Esophagus (tissue), 2 donors: ENCODE measurements around the gene DPY19L3. TPM values are rescaled to one million over a fixed set of nuclear protein-coding genes. Genes with fewer than 3 reads are reported as not detected.
"Not testable (repeated sequence)": the region's sequence is repeated elsewhere in the genome, so short reads cannot be mapped to it uniquely, and the experiment has no call there.

Experiments used
- H3K27ac ChIP-seq, 2 donors: one replicate each; pipeline ENCODE4 v1.5.1; 2013; ENCODE audit warnings: low read depth in 2 of 2, mild to moderate bottlenecking in 2 of 2, inconsistent platforms in 1 of 2, low read length in 1 of 2, moderate library complexity in 1 of 2
- H3K27me3 ChIP-seq, 2 donors: one replicate each; pipeline ENCODE4 v1.6.1; 2013; ENCODE audit warnings: low read length in 2 of 2, control low read depth in 1 of 2, mild to moderate bottlenecking in 1 of 2; ENCODE audit not compliant: insufficient read depth in 2 of 2, control insufficient read depth in 1 of 2
- H3K36me3 ChIP-seq, 2 donors: one replicate each; pipeline ENCODE4 v1.6.1; 2013; ENCODE audit warnings: low read length in 1 of 2; ENCODE audit not compliant: control insufficient read depth in 2 of 2, insufficient read depth in 2 of 2
- H3K4me1 ChIP-seq, 2 donors: one replicate each; pipeline ENCODE4 v1.6.1; 2013; ENCODE audit warnings: low read length in 1 of 2; ENCODE audit not compliant: control insufficient read depth in 2 of 2, insufficient read depth in 2 of 2
- H3K4me3 ChIP-seq, 2 donors: one replicate each; pipeline ENCODE4 v1.5.1; 2013; ENCODE audit warnings: low read length in 2 of 2, mild to moderate bottlenecking in 2 of 2, low read depth in 1 of 2, moderate library complexity in 1 of 2
- H3K9me3 ChIP-seq, 2 donors: one replicate each; pipeline ENCODE4 v1.6.1; 2013; ENCODE audit warnings: mild to moderate bottlenecking in 2 of 2, low read depth in 1 of 2, low read length in 1 of 2, moderate library complexity in 1 of 2; ENCODE audit not compliant: control insufficient read depth in 2 of 2, insufficient read depth in 1 of 2
- WGBS, 2 donors: extraction: QIAGEN DNeasy Blood & Tissue Kit; methylation state at CpG; one replicate each; pipeline ENCODE4 v1.1.7; 2013; 5-methylcytosine and 5-hydroxymethylcytosine counted together
- polyA plus RNA-seq, 2 donors: library from polyadenylated mRNA; stranded (reverse); fragments of 200-250 nt; gene quantifications; one replicate each; pipeline ENCODE4 v1.2.3, GENCODE V29; 2013
- donor health status: healthy with polysubstance abuse.
- donor health status: Bipolar disorder and iron deficiency.

The DPY19L3 gene
- polyA plus RNA-seq, 2 donors, result 2.9 to 3.1 TPM

GRCh38 chr19:32367063-32367462 lies 38.5 kb upstream of the DPY19L3 start:
- Histone ChIP-seq H3K4me3 (no peak overlapping the region), H3K27me3 (no peaks in the 10 kb centered on the region), H3K9me3 (no peaks in the 10 kb centered on the region), H3K36me3 (peaks cover 4 to 5% of the 10 kb centered on the region in 2 donors), H3K27ac (no peak overlapping the region), H3K4me1 (peaks cover 0 to 3% of the 10 kb centered on the region in 2 donors)
- WGBS, 2 donors, result 85 to 86% methylated on average over 6 of the region's 6 CpGs

- H3K27me3 ChIP-seq, result no peaks in the 10 kb centered on the region
- peaks cover 5 to 9% of the 10 kb centered on the region in 2 donors for H3K36me3 ChIP-seq
- WGBS, 2 donors, result 96% methylated on average over 3 of the region's 3 CpGs
- peaks cover 0 to 3% of the 10 kb centered on the region in 2 donors for H3K4me1 ChIP-seq
- H3K4me3 ChIP-seq, result no peak overlapping the region
- H3K9me3 ChIP-seq, result no peaks in the 10 kb centered on the region
- H3K27ac ChIP-seq, result no peak overlapping the region
These were observed 37.5 kb upstream of the DPY19L3 start for GRCh38 chr19:32367948-32368536.

- Histone ChIP-seq H3K9me3 (no peaks in the 10 kb centered on the region), H3K27me3 (no peaks in the 10 kb centered on the region), H3K4me1 (no peaks in the 10 kb centered on the region), H3K4me3 (no peak overlapping the region), H3K27ac (no peak overlapping the region), H3K36me3 (peaks cover 5 to 9% of the 10 kb centered on the region in 2 donors)
- WGBS, 2 donors, result 77 to 86% methylated on average over 2 of the region's 2 CpGs
These were observed 36.8 kb upstream of the DPY19L3 start for GRCh38 chr19:32368787-32369186.

DNA sequence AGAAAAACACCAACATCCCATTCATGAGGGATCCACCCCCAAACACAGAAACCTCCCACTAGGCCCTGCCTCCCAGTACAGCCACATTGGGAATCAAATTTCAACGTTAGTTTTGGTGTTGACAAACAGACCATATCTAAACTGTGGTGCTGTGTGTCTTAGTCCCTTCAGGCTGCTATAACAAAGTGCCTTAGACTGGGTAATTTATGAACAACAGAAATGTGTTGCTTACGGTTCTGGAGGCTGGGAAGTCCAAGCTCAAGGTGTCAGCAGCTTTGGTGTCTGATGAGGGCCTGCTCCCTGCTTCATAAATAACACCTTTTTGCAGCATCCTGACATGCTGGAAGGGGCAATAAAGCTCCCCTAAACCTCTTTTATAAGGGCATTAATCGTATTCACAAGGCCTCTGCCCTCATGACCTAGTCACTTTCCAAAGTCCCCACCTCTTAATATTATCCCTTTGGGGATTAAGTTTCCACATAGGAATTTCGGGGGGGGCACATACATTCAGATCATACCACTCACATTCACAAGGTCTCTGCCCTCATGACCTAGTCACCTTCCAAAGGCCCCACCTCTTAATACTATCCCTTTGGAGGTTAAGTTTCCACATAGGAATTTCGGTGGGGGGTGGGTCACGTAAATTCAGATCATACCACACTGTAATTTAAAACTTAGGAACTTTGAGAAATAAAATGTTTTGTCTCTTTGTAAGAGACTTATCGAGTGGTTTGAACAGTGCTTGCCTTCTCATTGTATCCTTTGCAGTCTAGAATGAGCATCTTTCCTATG lies 32.6 kb upstream of the DPY19L3 start:
- Histone ChIP-seq H3K27me3 (no peaks in the 10 kb centered on the region), H3K9me3 (no peaks in the 10 kb centered on the region), H3K4me3 (no peak overlapping the region), H3K4me1 (no peaks in the 10 kb centered on the region), H3K27ac (peak overlapping the region; percentile 1 to 11), H3K36me3 (peaks cover 4 to 9% of the 10 kb centered on the region in 2 donors)
- 88 to 94% methylated on average over 7 of the region's 7 CpGs for WGBS, 2 donors

- WGBS, 2 donors, result 35 to 39% methylated on average over 10 of the region's 10 CpGs
- H3K4me1 ChIP-seq, result no peaks in the 10 kb centered on the region
- no peaks in the 10 kb centered on the region for H3K27me3 ChIP-seq
- H3K9me3 ChIP-seq, result no peaks in the 10 kb centered on the region
- H3K27ac ChIP-seq, result peak overlapping the region in 1 of 2 donors; percentile 11
- H3K4me3 ChIP-seq, result no peak overlapping the region
- peaks cover 5 to 9% of the 10 kb centered on the region in 2 donors for H3K36me3 ChIP-seq
These were observed 31.8 kb upstream of the DPY19L3 start for GRCh38 chr19:32373585-32374295.

GRCh38 chr19:32374362-32374761 lies 31.2 kb upstream of the DPY19L3 start:
- H3K27me3 ChIP-seq, H3K4me1 ChIP-seq, H3K27ac ChIP-seq, H3K36me3 ChIP-seq, H3K4me3 ChIP-seq, H3K9me3 ChIP-seq: not testable (repeated sequence)
- WGBS, 2 donors, result 76 to 91% methylated on average over 3 of the region's 3 CpGs

DNA sequence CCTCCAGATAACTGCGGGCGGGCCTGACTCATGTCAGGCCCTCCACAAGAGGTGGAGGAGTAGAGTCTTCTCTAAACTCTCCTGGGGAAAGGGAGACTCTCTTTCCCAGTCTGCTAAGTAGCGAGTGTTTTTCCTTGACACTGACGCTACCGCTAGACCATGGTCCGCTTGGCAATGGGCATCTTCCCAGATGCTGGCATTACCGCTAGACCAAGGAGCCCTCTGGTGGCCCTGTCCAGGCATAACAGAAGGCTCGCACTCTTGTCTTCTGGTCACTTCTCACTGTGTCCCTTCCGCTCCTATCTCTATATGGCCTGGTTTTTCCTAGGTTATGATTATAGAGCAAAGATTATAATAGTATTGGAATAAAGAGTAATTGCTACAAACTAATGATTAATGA lies 28.5 kb upstream of the DPY19L3 start:
- not testable (repeated sequence) for H3K9me3 ChIP-seq, H3K4me1 ChIP-seq, H3K27me3 ChIP-seq, H3K27ac ChIP-seq, H3K4me3 ChIP-seq
- H3K36me3 ChIP-seq, result peaks cover 4 to 10% of the 10 kb centered on the region in 2 donors
- WGBS, 2 donors, result 94 to 98% methylated on average over 9 of the region's 9 CpGs

GRCh38 chr19:32380269-32380668 lies 25.3 kb upstream of the DPY19L3 start:
- H3K36me3 ChIP-seq, result peaks cover 4 to 6% of the 10 kb centered on the region in 2 donors
- no peak overlapping the region for H3K27ac ChIP-seq
- H3K4me3 ChIP-seq, result no peak overlapping the region
- H3K27me3 ChIP-seq, result no peaks in the 10 kb centered on the region
- no peaks in the 10 kb centered on the region for H3K9me3 ChIP-seq
- H3K4me1 ChIP-seq, result no peaks in the 10 kb centered on the region
- 73 to 89% methylated on average over 3 of the region's 3 CpGs for WGBS, 2 donors

- Histone ChIP-seq H3K27me3 (no peaks in the 10 kb centered on the region), H3K9me3 (no peaks in the 10 kb centered on the region), H3K4me1 (no peaks in the 10 kb centered on the region), H3K36me3 (no peaks in the 10 kb centered on the region), H3K27ac (peak overlapping the region in 1 of 2 donors; percentile 22), H3K4me3 (no peak overlapping the region)
- 69 to 76% methylated on average over 7 of the region's 7 CpGs for WGBS, 2 donors
These were observed 17.7 kb upstream of the DPY19L3 start for GRCh38 chr19:32387701-32388392.
